B cell (primary cell): ENCODE measurements around the gene CMC1. TPM values are rescaled to one million over a fixed set of nuclear protein-coding genes. Genes with fewer than 3 reads are reported as not detected.

ENCODE experiments used
- ATAC-seq: fragments of 200-7000 bp; cut with Tn5 transposase; one replicate; pipeline ENCODE4 v1.10.0; 2021; ENCODE audit warnings: low read depth, mild to moderate bottlenecking, moderate number of reproducible peaks, moderate library complexity
- CTCF ChIA-PET: fragments of 350-600 bp; sonication (Branson Sonifier 250); formaldehyde crosslinking; loops from one replicate; lab custom pipeline; 2021; ENCODE audit warnings: antibody characterized with exemption, inconsistent platforms; lab: Charles Lee
- POLR2A ChIA-PET: fragments of 350-600 bp; sonication (Branson Sonifier 250); formaldehyde crosslinking; loops from one replicate; lab custom pipeline; 2021; ENCODE audit warnings: antibody characterized with exemption; lab: Charles Lee
- DNase-seq: peaks from one replicate; pipeline ENCODE4 v3.0.0; 2013
- H2AFZ ChIP-seq: 2 replicates; pipeline ENCODE4 v1.6.1; 2012; ENCODE audit warnings: mild to moderate bottlenecking, low read depth, low read length; ENCODE audit not compliant: insufficient read depth, poor library complexity, severe bottlenecking
- H3K27ac ChIP-seq, 2 donors: 1 replicate in 1 of 2; 2 replicates in 1 of 2; pipeline ENCODE4 v1.5.1; 2012 to 2013; ENCODE audit warnings: low read length in 2 of 2, mild to moderate bottlenecking in 2 of 2, moderate library complexity in 1 of 2
- H3K27me3 ChIP-seq, 4 experiments: fragments of 200-600 bp in 1 of 4; sonication (generic) in 1 of 4; replicated peaks in 1 of 4; 1 replicate in 2 of 4; 2 replicates in 2 of 4; pipeline versions ENCODE4 v1.6.1 to v1.7.0; 2013 to 2016; ENCODE audit warnings: low read length in 3 of 4, mild to moderate bottlenecking in 2 of 4, mixed read lengths in 1 of 4, moderate library complexity in 1 of 4; ENCODE audit not compliant: insufficient read depth in 4 of 4, control insufficient read depth in 3 of 4; ENCODE audit errors: control extremely low read depth in 1 of 4
- H3K36me3 ChIP-seq, 2 experiments: replicated peaks in 1 of 2; 1 replicate in 1 of 2; 2 replicates in 1 of 2; pipeline versions ENCODE4 v1.6.1 to v1.7.1; 2013; ENCODE audit warnings: low read length in 1 of 2; ENCODE audit not compliant: insufficient read depth in 2 of 2, control insufficient read depth in 1 of 2; ENCODE audit errors: control extremely low read depth in 1 of 2, extremely low read depth in 1 of 2
- H3K4me1 ChIP-seq, 2 donors: fragments of 200-600 bp in 1 of 2; sonication (generic) in 1 of 2; 1 replicate in 1 of 2; 2 replicates in 1 of 2; pipeline versions ENCODE4 v1.5.1 to v1.6.1; 2013 to 2017; ENCODE audit warnings: low read length in 2 of 2; ENCODE audit not compliant: control insufficient read depth in 2 of 2, insufficient read depth in 2 of 2
- H3K4me2 ChIP-seq: replicated peaks from 2 replicates; pipeline ENCODE3; 2012; ENCODE audit warnings: mild to moderate bottlenecking, low read depth, low read length; ENCODE audit not compliant: poor library complexity, severe bottlenecking
- H3K4me3 ChIP-seq, 5 experiments: fragments of 200-600 bp in 1 of 5; sonication (generic) in 1 of 5; 1 replicate in 3 of 5; 2 replicates in 2 of 5; pipeline versions ENCODE4 v1.5.1 to v1.7.0; 2011 to 2016; ENCODE audit warnings: low read length in 4 of 5, mild to moderate bottlenecking in 4 of 5, low read depth in 2 of 5, control low read depth in 1 of 5, moderate library complexity in 1 of 5; ENCODE audit not compliant: insufficient read depth in 1 of 5; ENCODE audit errors: control extremely low read depth in 1 of 5, extremely low read depth in 1 of 5
- H3K79me2 ChIP-seq: fragments of 200-600 bp; sonication (generic); one replicate; pipeline ENCODE4 v1.6.0; 2016; ENCODE audit warnings: low read length; ENCODE audit not compliant: control insufficient read depth, insufficient read depth
- H3K9ac ChIP-seq: fragments of 200-600 bp; sonication (generic); 2 replicates; pipeline ENCODE4 v1.6.1; 2017; ENCODE audit warnings: mild to moderate bottlenecking, low read length, moderate library complexity
- H3K9me3 ChIP-seq, 3 donors: one replicate each; pipeline versions ENCODE4 v1.6.1 to v1.7.1; 2013; ENCODE audit warnings: low read length in 2 of 3; ENCODE audit not compliant: control insufficient read depth in 2 of 3, insufficient read depth in 1 of 3; ENCODE audit errors: control extremely low read depth in 1 of 3
- H4K20me1 ChIP-seq: 2 replicates; pipeline ENCODE4 v1.6.0; 2012; ENCODE audit warnings: mild to moderate bottlenecking, low read length; ENCODE audit not compliant: insufficient read depth, control insufficient read depth, poor library complexity, severe bottlenecking
- H3K27ac Mint-ChIP-seq: one replicate; pipeline ENCODE4 v1.8.0; 2021; ENCODE audit warnings: mixed read lengths
- H3K27me3 Mint-ChIP-seq: one replicate; pipeline ENCODE4 v1.8.0; 2021; ENCODE audit warnings: mixed read lengths
- H3K4me1 Mint-ChIP-seq: one replicate; pipeline ENCODE4 v1.8.0; 2021; ENCODE audit warnings: mixed read lengths
- H3K4me3 Mint-ChIP-seq: one replicate; pipeline ENCODE4 v1.8.0; 2021; ENCODE audit warnings: mixed read lengths
- H3K9me3 Mint-ChIP-seq: one replicate; pipeline ENCODE4 v1.8.0; 2022; ENCODE audit warnings: mixed read lengths; ENCODE audit not compliant: insufficient read depth
- EZH2 ChIP-seq: IDR thresholded peaks from 2 replicates; pipeline ENCODE4 v1.6.1; 2012; ENCODE audit warnings: borderline replicate concordance, low read depth, mild to moderate bottlenecking, moderate library complexity, low read length; ENCODE audit not compliant: insufficient read depth, poor library complexity, severe bottlenecking
- WGBS: methylation state at CpG from one replicate; pipeline ENCODE4 v1.1.5; 2013; ENCODE audit warnings: missing lambda C conversion rate; ENCODE audit not compliant: insufficient coverage; 5-methylcytosine and 5-hydroxymethylcytosine counted together
- intact Hi-C: fragments of 100-400 bp; cut with micrococcal nuclease; formaldehyde crosslinking; loops from one replicate; pipeline ENCODE4 v1.10.0; 2022
- polyA plus RNA-seq: library from polyadenylated mRNA; depleted of rRNA; stranded (reverse); fragments of >200 nt; gene quantifications from 2 replicates; pipeline ENCODE4 v1.2.3, GENCODE V29; 2012
- total RNA-seq, 2 donors: library from RNA; stranded (reverse); fragments of 120-200 nt in 1 of 2; gene quantifications; 1 replicate in 1 of 2; 2 replicates in 1 of 2; pipeline versions ENCODE4 v1.2.3 to v1.2.4, GENCODE V29; 2013 to 2022
- TF ChIP-seq, protein P1 (sequence below): fragments of 200-600 bp; IDR thresholded peaks from one replicate; pipeline ENCODE4 v1.8.0; 2022; ENCODE audit warnings: antibody characterized with exemption, mild to moderate bottlenecking

CMC1 gene
- total and polyA plus RNA-seq, 2 donors (not counting 1 experiment from before 2014, with no cell fraction given), result 6.7 to 14.5 TPM

DNA sequence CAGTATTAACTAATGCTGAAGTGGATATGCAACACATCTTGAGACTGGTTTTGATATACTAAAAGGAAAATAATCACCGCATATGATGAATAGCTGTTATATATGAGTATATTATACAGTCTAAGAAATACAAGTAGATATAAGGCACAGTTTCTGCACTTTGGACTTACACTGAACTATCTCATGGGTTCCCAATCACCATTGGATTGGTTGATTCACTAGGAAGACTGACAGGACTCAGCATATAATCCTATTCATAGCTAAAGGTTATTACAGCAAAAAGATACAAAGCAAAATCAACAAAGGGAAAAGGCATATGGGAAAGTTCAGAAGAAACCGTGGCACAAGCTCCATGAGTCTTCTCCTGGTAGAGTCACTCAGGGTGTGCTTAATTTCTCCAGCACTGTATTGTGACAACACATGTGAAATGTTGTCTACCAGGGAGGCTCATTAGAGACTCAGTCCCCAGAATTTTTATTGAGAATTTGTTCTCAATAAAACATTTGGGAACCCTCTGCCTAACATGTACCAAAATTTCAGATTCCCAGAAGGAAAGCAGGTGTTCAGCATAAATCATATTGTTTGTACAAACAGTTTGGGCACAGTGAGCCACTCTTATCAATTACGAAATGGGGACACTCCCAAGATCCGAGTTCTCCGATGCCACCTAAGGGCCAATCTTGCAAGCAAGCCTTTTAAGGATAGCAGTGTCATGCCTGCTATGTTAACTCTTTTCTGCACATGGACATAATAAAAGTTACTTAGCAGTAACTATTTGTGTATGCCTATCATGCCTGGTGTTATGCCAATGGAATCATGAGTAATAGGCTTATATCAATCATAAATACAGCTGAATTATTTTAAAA lies 26.8 kb downstream of the CMC1 start:
- ChIA-PET POLR2A (no interaction called here), CTCF (interaction anchor here (0.7 to 1.0 kb wide), 2 partner anchors 27 to 58 kb away, joined by 3 read pairs; partner anchors contain the start of gene CMC1)
- ATAC-seq (no peak), DNase-seq (no peak)
- H3K4me3 ChIP-seq, result no peak overlapping the region
- H3K79me2 ChIP-seq, result no peaks in the 10 kb centered on the region
- H3K36me3 ChIP-seq, result peaks cover 6 to 12% of the 10 kb centered on the region in 2 experiments
- Mint-ChIP-seq H3K4me3 (no peak overlapping the region), H3K27me3 (no peaks in the 10 kb centered on the region), H3K4me1 (peaks cover 12% of the 10 kb centered on the region), H3K27ac (no peak overlapping the region), H3K9me3 (peaks cover 11% of the 10 kb centered on the region)
- no peak for TF ChIP-seq EZH2
- TF ChIP-seq, protein P1, sequence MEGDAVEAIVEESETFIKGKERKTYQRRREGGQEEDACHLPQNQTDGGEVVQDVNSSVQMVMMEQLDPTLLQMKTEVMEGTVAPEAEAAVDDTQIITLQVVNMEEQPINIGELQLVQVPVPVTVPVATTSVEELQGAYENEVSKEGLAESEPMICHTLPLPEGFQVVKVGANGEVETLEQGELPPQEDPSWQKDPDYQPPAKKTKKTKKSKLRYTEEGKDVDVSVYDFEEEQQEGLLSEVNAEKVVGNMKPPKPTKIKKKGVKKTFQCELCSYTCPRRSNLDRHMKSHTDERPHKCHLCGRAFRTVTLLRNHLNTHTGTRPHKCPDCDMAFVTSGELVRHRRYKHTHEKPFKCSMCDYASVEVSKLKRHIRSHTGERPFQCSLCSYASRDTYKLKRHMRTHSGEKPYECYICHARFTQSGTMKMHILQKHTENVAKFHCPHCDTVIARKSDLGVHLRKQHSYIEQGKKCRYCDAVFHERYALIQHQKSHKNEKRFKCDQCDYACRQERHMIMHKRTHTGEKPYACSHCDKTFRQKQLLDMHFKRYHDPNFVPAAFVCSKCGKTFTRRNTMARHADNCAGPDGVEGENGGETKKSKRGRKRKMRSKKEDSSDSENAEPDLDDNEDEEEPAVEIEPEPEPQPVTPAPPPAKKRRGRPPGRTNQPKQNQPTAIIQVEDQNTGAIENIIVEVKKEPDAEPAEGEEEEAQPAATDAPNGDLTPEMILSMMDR, result no peak
- no peaks in the 10 kb centered on the region for H3K27me3 ChIP-seq
- H3K9ac ChIP-seq, result no peak overlapping the region
- no peaks in the 10 kb centered on the region for H3K4me1 ChIP-seq
- no peak overlapping the region for H3K27ac ChIP-seq
- intact Hi-C loops, result no loop called here
- H3K9me3 ChIP-seq, result peaks cover 1 to 12% (median 11%) of the 10 kb centered on the region in 3 donors
- H2AFZ ChIP-seq, result no peak overlapping the region
- H4K20me1 ChIP-seq, result no peaks in the 10 kb centered on the region
- 100% methylated on average over 3 of the region's 5 CpGs for WGBS
- H3K4me2 ChIP-seq, result no peak overlapping the region

DNA sequence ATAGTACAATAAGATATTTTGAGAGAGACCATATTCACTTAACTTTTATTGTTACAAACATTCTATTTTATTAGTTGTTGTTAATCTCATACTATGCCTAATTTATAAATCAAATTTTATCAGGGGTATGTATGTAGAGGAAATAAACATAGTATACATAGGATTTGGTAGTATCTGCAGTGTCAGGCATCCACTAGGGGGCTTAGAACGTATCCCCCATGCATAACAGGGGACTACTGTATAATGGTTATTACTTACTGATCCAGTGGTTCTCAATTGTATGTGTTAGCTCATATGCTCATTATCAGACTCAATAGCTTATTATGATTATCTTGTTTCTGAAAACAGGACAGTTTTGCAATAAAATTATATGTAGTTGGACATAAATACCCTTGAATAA lies 27.6 kb downstream of the CMC1 start:
- no peak overlapping the region for H3K9ac ChIP-seq
- no peaks in the 10 kb centered on the region for H3K79me2 ChIP-seq
- no peak for DNase-seq

More for the DNA sequence above, 27.6 kb downstream of the CMC1 start:
- no peaks in the 10 kb centered on the region for H3K27me3 Mint-ChIP-seq
- no peak overlapping the region for H3K27ac ChIP-seq
- H3K4me1 Mint-ChIP-seq, result peaks cover 13% of the 10 kb centered on the region
- H3K36me3 ChIP-seq, result peaks cover 6 to 11% of the 10 kb centered on the region in 2 experiments
- H3K9me3 ChIP-seq, result peaks cover 2 to 19% (median 12%) of the 10 kb centered on the region in 3 donors
- ChIA-PET CTCF (interaction anchor here (0.7 kb wide), 1 partner anchor 10 kb away, joined by 5 read pairs; no protein-coding TSS in a partner anchor), POLR2A (no interaction called here)
- no peak overlapping the region for H3K4me3 Mint-ChIP-seq
- no peak overlapping the region for H2AFZ ChIP-seq
- intact Hi-C loops, result no loop called here
- no peak overlapping the region for H3K4me2 ChIP-seq
- H3K9me3 Mint-ChIP-seq, result peaks cover 17% of the 10 kb centered on the region
- H3K4me1 ChIP-seq, result no peaks in the 10 kb centered on the region
- ATAC-seq, result no peak
- TF ChIP-seq EZH2, result no peak
- TF ChIP-seq, protein P1, result no peak
- H3K27ac Mint-ChIP-seq, result no peak overlapping the region
- no peaks in the 10 kb centered on the region for H3K27me3 ChIP-seq
- no CpG with 5 or more reads among the region's 1 CpG for WGBS
- no peak overlapping the region for H3K4me3 ChIP-seq
- H4K20me1 ChIP-seq, result no peaks in the 10 kb centered on the region
